ENCODE data around the gene DRD3.

The DRD3 gene

GRCh38 chr3:114119776-114120175, 59.1 kb downstream of the DRD3 start:
- no peaks in the 10 kb centered on the region for H3K27me3 ChIP-seq (ENCODE audit: control insufficient read depth, insufficient read depth, low read length)
- no peak overlapping the region for H3K27ac ChIP-seq (ENCODE audit: low read depth, low read length)
- H3K4me1 ChIP-seq (ENCODE audit: control insufficient read depth, insufficient read depth, low read length) = peaks cover 8% of the 10 kb centered on the region
- no peak overlapping the region for H3K4me3 ChIP-seq (ENCODE audit: low read depth, low read length)
- H3K9ac ChIP-seq (ENCODE audit: low read length) = no peak overlapping the region
- no peaks in the 10 kb centered on the region for H3K36me3 ChIP-seq (ENCODE audit: control insufficient read depth, insufficient read depth, low read length)
- no peaks in the 10 kb centered on the region for H3K9me3 ChIP-seq (ENCODE audit: control insufficient read depth, insufficient read depth, low read depth, low read length)

GRCh38 chr3:114115143-114115542, 63.7 kb downstream of the DRD3 start:
- H3K9ac ChIP-seq (ENCODE audit: low read length) = no peak overlapping the region
- no peaks in the 10 kb centered on the region for H3K27me3 ChIP-seq (ENCODE audit: control insufficient read depth, insufficient read depth, low read length)
- H3K36me3 ChIP-seq (ENCODE audit: control insufficient read depth, insufficient read depth, low read length) = no peaks in the 10 kb centered on the region
- no peaks in the 10 kb centered on the region for H3K9me3 ChIP-seq (ENCODE audit: control insufficient read depth, insufficient read depth, low read depth, low read length)
- H3K27ac ChIP-seq (ENCODE audit: low read depth, low read length) = no peak overlapping the region
- H3K4me1 ChIP-seq (ENCODE audit: control insufficient read depth, insufficient read depth, low read length) = peaks cover 11% of the 10 kb centered on the region
- no peak overlapping the region for H3K4me3 ChIP-seq (ENCODE audit: low read depth, low read length)

DNA sequence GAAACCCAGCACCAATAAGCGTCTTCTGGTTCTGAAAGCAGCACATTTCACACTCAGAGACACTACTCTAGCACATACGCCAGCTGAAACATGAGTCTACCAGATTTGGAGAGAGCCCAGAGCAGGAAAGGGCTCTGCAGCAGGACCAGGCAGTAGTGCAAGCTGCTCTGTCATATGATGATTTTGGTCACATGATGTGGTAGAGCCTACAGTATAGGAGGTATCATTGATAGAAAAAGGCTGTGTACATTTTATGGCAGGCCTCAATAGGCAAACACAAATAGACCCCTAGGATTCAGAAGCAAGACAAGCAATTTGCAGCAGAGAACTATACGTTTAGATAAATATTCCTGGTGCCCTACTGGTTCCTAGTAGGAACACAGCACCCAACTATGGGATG, 64.1 kb downstream of the DRD3 start:
- Histone ChIP-seq H3K4me3 (ENCODE audit: low read depth, low read length) (no peak overlapping the region), H3K9me3 (ENCODE audit: control insufficient read depth, insufficient read depth, low read depth, low read length) (no peaks in the 10 kb centered on the region), H3K27ac (ENCODE audit: low read depth, low read length) (no peak overlapping the region), H3K36me3 (ENCODE audit: control insufficient read depth, insufficient read depth, low read length) (no peaks in the 10 kb centered on the region), H3K27me3 (ENCODE audit: control insufficient read depth, insufficient read depth, low read length) (no peaks in the 10 kb centered on the region), H3K9ac (ENCODE audit: low read length) (no peak overlapping the region), H3K4me1 (ENCODE audit: control insufficient read depth, insufficient read depth, low read length) (peaks cover 15% of the 10 kb centered on the region)

- H3K27ac ChIP-seq (ENCODE audit: low read depth, low read length) = no peak overlapping the region
- peaks cover 16% of the 10 kb centered on the region for H3K4me1 ChIP-seq (ENCODE audit: control insufficient read depth, insufficient read depth, low read length)
- no peaks in the 10 kb centered on the region for H3K9me3 ChIP-seq (ENCODE audit: control insufficient read depth, insufficient read depth, low read depth, low read length)
- no peaks in the 10 kb centered on the region for H3K36me3 ChIP-seq (ENCODE audit: control insufficient read depth, insufficient read depth, low read length)
- no peaks in the 10 kb centered on the region for H3K27me3 ChIP-seq (ENCODE audit: control insufficient read depth, insufficient read depth, low read length)
- no peak overlapping the region for H3K9ac ChIP-seq (ENCODE audit: low read length)
- no peak overlapping the region for H3K4me3 ChIP-seq (ENCODE audit: low read depth, low read length)
Measured at GRCh38 chr3:114112696-114113095, 66.2 kb downstream of the DRD3 start.

- no peaks in the 10 kb centered on the region for H3K36me3 ChIP-seq (ENCODE audit: control insufficient read depth, insufficient read depth, low read length)
- no peak overlapping the region for H3K4me3 ChIP-seq (ENCODE audit: low read depth, low read length)
- H3K27ac ChIP-seq (ENCODE audit: low read depth, low read length) = no peak overlapping the region
- no peaks in the 10 kb centered on the region for H3K27me3 ChIP-seq (ENCODE audit: control insufficient read depth, insufficient read depth, low read length)
- peaks cover 16% of the 10 kb centered on the region for H3K4me1 ChIP-seq (ENCODE audit: control insufficient read depth, insufficient read depth, low read length)
- H3K9ac ChIP-seq (ENCODE audit: low read length) = no peak overlapping the region
- no peaks in the 10 kb centered on the region for H3K9me3 ChIP-seq (ENCODE audit: control insufficient read depth, insufficient read depth, low read depth, low read length)
Measured at GRCh38 chr3:114111060-114111770, 67.6 kb downstream of the DRD3 start.

DNA sequence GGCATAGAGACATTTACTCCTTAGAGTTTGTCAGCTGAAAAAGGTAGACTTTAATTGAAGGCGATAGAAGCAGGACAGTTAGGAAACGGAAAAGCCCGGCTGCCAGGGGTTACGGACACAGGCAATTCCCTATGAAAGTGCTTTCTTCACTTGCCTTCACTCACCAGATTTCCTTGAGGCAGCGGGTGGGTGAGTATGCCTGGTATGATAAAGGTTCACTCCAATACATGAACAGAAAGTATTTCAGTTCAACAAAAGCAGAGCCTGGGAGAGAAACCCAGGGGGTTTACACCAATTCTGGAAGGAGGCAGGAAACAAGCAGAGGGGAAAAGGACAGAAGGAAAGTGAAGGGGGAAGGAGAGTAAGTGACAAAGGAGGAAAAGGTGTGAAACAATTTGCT, 68.4 kb downstream of the DRD3 start:
- Histone ChIP-seq H3K27me3 (ENCODE audit: control insufficient read depth, insufficient read depth, low read length) (no peaks in the 10 kb centered on the region), H3K4me3 (ENCODE audit: low read depth, low read length) (no peak overlapping the region), H3K4me1 (ENCODE audit: control insufficient read depth, insufficient read depth, low read length) (peaks cover 16% of the 10 kb centered on the region), H3K36me3 (ENCODE audit: control insufficient read depth, insufficient read depth, low read length) (no peaks in the 10 kb centered on the region), H3K27ac (ENCODE audit: low read depth, low read length) (no peak overlapping the region), H3K9ac (ENCODE audit: low read length) (no peak overlapping the region), H3K9me3 (ENCODE audit: control insufficient read depth, insufficient read depth, low read depth, low read length) (no peaks in the 10 kb centered on the region)

DNA sequence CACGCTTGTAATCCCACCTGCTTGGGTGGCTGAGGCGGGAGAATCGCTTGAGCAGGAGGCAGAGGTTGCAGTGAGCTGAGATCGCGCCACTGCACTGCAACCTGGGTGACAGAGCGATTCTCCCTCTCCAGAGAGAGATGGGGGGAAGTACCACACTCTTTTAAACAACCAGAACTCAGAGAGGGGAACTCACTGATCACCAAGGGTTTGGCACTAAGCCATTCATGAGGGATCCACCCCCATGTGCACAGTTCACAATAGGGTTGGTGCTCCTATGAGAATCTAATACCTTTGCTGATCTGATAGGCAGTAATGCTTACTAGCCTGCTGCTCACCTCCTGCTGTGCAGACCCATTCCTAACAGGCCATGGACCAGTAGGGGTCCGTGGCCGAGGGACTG, 70.7 kb downstream of the DRD3 start:
- Histone ChIP-seq H3K27me3 (ENCODE audit: control insufficient read depth, insufficient read depth, low read length) (no peaks in the 10 kb centered on the region), H3K4me1 (ENCODE audit: control insufficient read depth, insufficient read depth, low read length) (peaks cover 19% of the 10 kb centered on the region), H3K9me3 (ENCODE audit: control insufficient read depth, insufficient read depth, low read depth, low read length) (no peaks in the 10 kb centered on the region), H3K4me3 (ENCODE audit: low read depth, low read length) (no peak overlapping the region), H3K27ac (ENCODE audit: low read depth, low read length) (no peak overlapping the region), H3K36me3 (ENCODE audit: control insufficient read depth, insufficient read depth, low read length) (no peaks in the 10 kb centered on the region), H3K9ac (ENCODE audit: low read length) (no peak overlapping the region)

GRCh38 chr3:114104414-114104813, 74.4 kb downstream of the DRD3 start:
- H3K4me1 ChIP-seq (ENCODE audit: control insufficient read depth, insufficient read depth, low read length) = peaks cover 3% of the 10 kb centered on the region; the same call in 1 of the 2 replicates
- H3K27ac ChIP-seq (ENCODE audit: low read depth, low read length) = no peak overlapping the region
- no peaks in the 10 kb centered on the region for H3K36me3 ChIP-seq (ENCODE audit: control insufficient read depth, insufficient read depth, low read length)
- no peak overlapping the region for H3K9ac ChIP-seq (ENCODE audit: low read length)
- no peak overlapping the region for H3K4me3 ChIP-seq (ENCODE audit: low read depth, low read length)
- no peaks in the 10 kb centered on the region for H3K27me3 ChIP-seq (ENCODE audit: control insufficient read depth, insufficient read depth, low read length)
- no peaks in the 10 kb centered on the region for H3K9me3 ChIP-seq (ENCODE audit: control insufficient read depth, insufficient read depth, low read depth, low read length)

GRCh38 chr3:114103858-114104257, 75.0 kb downstream of the DRD3 start:
- Histone ChIP-seq H3K4me1 (ENCODE audit: control insufficient read depth, insufficient read depth, low read length) (peaks cover 3% of the 10 kb centered on the region; the same call in 1 of the 2 replicates), H3K36me3 (ENCODE audit: control insufficient read depth, insufficient read depth, low read length) (no peaks in the 10 kb centered on the region), H3K9ac (ENCODE audit: low read length) (no peak overlapping the region), H3K27ac (ENCODE audit: low read depth, low read length) (no peak overlapping the region), H3K27me3 (ENCODE audit: control insufficient read depth, insufficient read depth, low read length) (no peaks in the 10 kb centered on the region), H3K9me3 (ENCODE audit: control insufficient read depth, insufficient read depth, low read depth, low read length) (no peaks in the 10 kb centered on the region), H3K4me3 (ENCODE audit: low read depth, low read length) (no peak overlapping the region)

GRCh38 chr3:114103181-114103580, 75.7 kb downstream of the DRD3 start:
- no peak overlapping the region for H3K9ac ChIP-seq (ENCODE audit: low read length)
- H3K4me1 ChIP-seq (ENCODE audit: control insufficient read depth, insufficient read depth, low read length) = peaks cover 3% of the 10 kb centered on the region; the same call in 1 of the 2 replicates
- no peaks in the 10 kb centered on the region for H3K36me3 ChIP-seq (ENCODE audit: control insufficient read depth, insufficient read depth, low read length)
- H3K9me3 ChIP-seq (ENCODE audit: control insufficient read depth, insufficient read depth, low read depth, low read length) = no peaks in the 10 kb centered on the region
- no peaks in the 10 kb centered on the region for H3K27me3 ChIP-seq (ENCODE audit: control insufficient read depth, insufficient read depth, low read length)
- no peak overlapping the region for H3K27ac ChIP-seq (ENCODE audit: low read depth, low read length)
- no peak overlapping the region for H3K4me3 ChIP-seq (ENCODE audit: low read depth, low read length)

- no peak overlapping the region for H3K27ac ChIP-seq (ENCODE audit: low read depth, low read length)
- H3K36me3 ChIP-seq (ENCODE audit: control insufficient read depth, insufficient read depth, low read length) = no peaks in the 10 kb centered on the region
- no peak overlapping the region for H3K4me3 ChIP-seq (ENCODE audit: low read depth, low read length)
- peaks cover 3% of the 10 kb centered on the region; the same call in 1 of the 2 replicates for H3K4me1 ChIP-seq (ENCODE audit: control insufficient read depth, insufficient read depth, low read length)
- no peak overlapping the region for H3K9ac ChIP-seq (ENCODE audit: low read length)
- no peaks in the 10 kb centered on the region for H3K27me3 ChIP-seq (ENCODE audit: control insufficient read depth, insufficient read depth, low read length)
- no peaks in the 10 kb centered on the region for H3K9me3 ChIP-seq (ENCODE audit: control insufficient read depth, insufficient read depth, low read depth, low read length)
Measured at GRCh38 chr3:114101101-114101500, 77.8 kb downstream of the DRD3 start.

Measured in HUES6 (cell line).